Stromal cell of bone marrow (primary cell): Measurements from ENCODE around the gene VWA3B.
"Not testable (repeated sequence)": the region's sequence is repeated elsewhere in the genome, so short reads cannot be mapped to it uniquely, and the experiment has no call there.

Experiments
- DNase-seq: peaks from one replicate; pipeline ENCODE4 v3.0.0-alpha.2; 2012; ENCODE audit warnings: low read depth

Gene VWA3B

DNA sequence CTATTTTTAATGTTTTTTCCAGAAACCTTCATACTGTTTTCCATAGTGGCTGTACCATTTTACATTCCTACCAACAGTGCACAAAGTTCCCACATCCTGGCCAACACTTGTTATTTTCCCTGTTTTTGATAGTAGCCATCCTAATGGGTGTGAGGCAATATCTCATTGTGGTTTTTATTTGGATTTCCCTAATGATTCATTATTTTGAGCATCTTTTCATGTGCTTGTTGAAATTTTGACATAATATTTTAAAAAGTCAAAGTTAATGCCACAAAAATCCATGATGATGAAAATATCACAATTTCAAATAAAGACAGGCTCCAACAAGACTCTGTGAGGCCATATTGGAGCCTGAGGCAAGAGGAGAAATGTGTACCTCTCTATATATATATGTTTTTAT is 50.2 kb downstream of the VWA3B start:
- no peak for DNase-seq

DNA sequence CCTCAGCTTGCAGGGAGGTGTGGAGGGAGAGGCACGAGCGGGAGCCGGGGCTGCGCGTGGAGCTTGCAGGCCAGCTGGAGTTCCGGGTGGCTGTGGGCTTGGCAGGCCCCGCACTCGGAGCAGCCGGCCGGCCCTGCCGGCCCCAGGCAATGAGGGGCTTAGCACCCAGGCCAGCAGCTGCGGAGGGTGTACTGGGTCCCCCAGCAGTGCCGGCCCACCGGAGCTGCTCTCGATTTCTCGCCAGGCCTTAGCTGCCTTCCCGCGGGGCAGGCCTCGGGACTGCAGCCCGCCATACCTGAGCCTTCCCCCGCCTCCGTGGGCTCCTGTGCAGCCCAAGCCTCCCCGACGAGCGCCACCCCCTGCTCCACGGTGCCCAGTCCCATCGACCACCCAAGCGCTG is 52.0 kb downstream of the VWA3B start:
- not testable (repeated sequence) for DNase-seq

DNA sequence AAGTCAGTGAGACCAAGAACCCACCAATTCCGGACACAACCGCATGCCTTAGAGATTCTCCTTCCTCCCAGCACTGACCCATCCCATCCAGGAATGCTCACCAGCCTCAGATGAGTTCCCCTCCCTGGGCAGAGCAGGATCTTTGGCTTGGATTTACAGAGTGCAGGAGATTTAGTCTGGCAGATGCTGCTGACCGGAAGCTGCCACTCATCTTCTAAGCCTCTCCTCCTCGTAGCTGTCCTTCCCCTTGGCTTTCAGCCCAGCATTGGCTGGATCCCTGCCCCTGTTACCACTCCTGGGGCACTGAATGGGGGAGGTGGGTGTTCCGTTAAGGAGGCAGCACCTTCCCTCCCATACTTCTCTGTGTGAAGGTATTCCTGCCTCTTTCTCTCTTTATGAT is 53.2 kb downstream of the VWA3B start:
- no peak for DNase-seq

DNA sequence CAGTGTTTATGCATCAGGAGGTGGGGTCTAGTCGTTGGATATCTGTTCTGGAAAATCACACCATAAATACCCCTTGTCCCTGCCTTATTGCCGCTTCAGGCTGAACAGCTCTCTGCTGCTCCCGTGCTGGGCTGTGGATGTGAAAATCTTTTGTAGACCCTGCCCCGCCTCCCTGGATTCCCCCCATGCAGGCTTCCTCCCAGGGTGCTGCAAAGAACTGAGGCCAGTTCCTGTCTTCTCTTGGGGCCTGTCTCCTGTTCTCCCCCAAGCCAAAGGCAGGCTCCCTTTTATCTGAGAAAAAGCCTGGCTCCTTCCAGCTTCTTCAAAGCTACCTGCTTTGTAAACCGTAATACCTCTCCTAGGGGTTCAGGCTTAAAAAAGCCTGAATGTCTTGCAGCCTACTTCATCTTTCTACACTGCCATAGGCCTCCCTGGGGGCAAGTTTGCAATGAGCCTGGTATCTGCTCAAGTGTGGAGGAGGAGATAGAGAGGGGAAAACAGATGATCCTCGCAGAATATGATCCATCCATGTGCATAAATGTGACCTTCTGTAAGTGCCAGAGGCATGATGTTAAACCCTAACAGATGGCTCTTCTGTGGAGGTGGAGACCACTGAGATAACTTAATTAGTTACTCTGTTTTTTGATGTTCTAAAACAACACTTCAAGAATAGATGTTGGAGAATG is 55.3 kb downstream of the VWA3B start:
- no peak for DNase-seq

DNA sequence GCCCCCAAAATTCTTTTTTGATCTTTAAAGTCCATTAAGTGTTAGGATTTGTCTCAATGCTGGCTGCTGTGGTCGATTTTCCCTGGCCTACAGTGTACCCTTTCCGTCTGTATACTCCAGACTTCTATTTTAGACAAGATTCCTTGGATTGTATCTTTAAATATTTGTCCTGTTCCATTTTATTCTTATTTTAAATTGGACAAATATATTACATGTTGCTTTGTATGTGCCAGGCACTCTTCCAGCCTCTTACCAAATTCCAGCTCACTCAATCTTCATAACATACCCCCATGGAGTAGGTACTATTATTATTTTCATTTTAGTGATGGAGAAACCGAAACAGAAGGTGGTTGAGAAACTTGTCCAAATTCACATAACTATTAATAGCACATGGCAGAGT is 58.1 kb downstream of the VWA3B start:
- DNase-seq: no peak

DNA sequence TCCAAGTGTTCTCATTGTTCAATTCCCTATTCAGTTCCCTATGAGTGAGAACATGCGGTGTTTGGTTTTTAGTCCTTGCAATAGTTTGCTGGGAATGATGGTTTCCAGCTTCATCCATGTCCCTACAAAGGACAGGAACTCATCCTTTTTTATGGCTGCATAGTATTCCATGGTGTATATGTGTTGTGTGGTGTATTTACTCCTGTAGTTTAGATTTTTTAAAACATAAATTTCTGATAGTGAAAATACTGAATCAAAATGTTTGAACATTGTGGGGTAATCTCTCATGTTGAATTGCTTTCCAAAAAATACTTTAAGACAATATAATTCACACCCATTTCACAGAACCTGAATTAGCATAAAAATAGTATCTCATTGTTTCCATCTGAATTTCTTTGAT is 60.9 kb downstream of the VWA3B start:
- not testable (repeated sequence) for DNase-seq

DNA sequence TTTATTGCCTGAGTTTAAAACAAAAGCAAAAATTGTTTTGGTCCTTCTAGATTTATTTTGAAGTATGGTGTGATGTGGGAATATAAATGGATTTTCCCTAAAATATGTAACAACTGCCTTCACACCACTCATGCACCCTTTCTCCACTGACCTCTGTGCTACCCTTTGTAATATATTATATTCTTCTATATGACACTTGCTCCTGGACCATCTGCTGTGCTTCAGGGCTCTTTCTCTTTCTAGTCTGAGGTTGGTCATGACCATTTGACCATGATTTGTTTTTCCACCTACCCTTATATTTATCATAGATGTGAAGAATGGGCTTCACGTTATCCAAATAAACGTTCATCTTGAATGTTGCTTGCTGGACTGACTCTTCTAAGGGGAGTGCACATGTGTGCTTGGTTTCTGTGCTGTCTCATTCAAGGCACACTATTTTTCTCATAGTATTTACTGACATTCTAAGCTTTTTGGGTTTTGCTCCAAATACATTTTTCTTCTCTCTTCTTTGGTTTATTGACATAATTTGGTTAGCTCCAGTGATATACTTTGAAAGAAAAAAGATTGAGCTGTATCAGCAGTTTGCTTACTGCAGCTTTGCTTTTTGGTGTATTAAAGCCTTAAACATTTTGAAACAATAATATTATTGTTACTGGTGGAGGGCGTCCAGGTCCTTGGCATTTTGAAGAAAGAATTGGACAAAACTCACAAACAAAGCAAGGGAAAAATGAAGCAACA is 61.8 kb downstream of the VWA3B start:
- DNase-seq: no peak

DNA sequence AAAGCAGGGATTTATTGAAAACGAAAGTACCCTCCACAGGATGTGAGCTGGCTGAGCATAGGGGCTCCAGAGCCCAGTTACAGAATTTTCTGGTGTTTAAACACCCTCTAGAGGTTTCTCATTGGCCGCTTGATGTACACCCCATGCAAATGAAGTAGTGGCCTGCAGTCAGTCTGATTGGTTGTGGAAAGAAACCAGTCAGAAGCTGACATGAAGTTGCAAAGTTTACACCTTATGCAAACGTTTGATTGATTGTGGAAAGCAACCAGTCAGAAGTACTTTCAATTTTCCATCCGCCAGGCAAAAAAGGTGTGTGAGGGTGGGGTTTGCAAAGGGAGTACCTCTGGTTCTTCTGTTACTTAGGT is 62.3 kb downstream of the VWA3B start:
- peak; percentile 77 for DNase-seq

DNA sequence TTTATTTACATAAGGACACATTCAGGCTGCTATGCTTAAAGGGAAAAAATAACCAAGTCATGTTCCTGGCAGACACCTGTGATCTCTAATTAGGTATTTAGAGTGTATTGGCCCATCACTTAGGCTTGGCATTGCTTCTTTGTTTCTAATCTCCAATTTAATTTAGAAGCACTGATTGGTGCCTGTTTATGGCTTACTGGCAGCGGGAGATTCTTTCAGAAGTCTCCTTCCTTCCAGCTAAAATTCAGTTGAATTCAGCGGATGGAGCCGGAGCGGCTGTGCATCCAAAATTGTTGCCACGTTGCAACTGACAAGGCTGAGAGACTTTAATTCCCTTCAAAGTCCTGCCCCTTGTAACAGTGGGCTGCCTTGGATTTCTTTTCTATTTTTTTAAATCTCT is 66.5 kb downstream of the VWA3B start:
- no peak for DNase-seq

DNA sequence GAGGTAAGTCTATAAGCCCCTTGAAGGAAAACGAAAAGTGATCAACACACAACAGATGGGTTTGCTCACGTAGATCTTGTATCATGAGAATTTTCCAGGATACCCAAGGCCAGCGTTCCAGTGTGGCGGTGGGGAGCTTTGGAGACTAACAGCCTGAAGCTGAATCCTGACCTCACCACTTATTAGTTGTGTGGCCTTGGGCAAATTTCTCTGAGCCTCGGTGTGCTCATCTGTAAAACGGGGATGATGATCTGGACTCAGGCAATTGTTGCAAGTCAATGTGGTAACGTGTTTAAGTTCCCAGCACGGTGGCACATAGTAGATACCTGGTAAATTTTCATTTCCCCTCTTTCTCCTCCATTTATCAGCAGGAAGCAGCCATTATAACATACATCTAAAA is 68.3 kb downstream of the VWA3B start:
- DNase-seq: no peak

DNA sequence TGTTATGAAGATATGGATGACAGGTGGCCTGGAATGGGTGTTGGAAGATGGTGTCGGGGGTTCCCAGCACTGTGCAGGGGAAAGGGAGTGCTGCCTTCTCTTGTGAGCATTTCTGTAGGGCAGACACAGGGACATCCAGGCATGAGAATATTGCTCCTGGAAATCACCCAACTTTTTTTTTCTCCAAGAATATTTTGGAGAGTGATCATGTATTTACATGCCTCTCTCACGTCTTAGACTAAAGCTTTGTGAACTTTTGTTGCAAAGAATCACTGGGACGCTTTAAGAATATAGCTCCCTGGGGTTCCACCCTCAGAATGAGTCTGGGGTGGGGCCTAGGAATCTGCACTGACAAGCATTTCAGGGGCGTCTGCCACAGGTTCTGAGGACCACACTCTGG is 68.7 kb downstream of the VWA3B start:
- DNase-seq: no peak

DNA sequence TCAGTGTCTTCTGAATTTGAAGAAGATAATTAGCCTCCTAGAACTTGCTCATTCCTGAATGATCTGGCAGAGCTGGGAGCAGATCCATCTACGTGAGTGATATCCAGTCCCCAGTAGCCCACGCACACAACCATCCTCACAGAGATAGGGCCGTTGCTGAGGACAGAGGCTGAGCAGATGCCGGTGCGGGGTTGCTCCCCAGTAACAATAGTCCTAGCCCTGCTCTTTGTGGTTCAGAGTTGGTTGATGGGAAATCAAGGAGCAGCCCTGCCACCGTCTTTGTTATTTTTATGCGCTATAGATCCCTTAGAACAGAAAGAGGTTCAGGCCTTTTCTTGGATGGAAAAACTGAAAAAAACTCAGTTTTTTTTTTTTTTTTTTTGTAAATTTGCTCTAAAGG is 69.3 kb downstream of the VWA3B start:
- no peak for DNase-seq

DNA sequence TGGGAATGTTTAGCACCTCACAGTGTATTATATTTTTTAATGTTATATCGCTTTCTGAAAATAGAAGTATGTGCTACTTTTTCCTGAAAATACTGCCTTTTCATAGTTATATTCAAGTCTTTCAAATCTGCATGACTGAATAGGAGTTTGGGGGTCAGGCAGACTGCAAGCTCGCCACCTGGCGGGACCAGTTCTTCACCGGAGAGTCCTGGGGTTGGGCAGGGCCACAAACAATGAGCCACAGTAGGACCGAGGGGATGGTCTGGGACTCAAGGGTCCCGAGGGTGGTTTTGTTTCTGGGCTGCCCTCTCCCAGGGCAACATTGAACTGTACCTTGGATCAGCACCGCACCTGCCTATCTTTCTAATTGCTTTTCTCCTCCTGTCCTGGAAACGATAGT is 70.6 kb downstream of the VWA3B start:
- DNase-seq: no peak

DNA sequence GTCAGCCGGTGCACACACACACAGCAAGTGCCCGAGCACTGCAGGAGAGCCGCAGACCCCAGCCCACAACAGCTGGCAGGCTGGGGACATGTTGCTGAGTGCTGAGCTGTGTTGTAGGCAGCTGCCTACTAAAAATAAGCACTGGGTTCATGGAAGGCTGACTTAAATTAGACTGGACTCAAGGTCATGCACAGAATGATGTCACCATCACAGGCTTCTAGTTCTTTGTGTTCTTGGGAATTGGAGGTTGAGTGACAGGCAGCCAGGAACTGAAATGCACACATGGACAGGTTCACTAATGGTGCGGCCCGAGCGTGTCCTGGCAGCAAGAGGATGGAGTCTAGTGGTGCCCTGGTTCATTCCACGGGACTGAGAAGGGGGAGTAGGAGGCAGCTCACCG is 71.3 kb downstream of the VWA3B start:
- DNase-seq: no peak

DNA sequence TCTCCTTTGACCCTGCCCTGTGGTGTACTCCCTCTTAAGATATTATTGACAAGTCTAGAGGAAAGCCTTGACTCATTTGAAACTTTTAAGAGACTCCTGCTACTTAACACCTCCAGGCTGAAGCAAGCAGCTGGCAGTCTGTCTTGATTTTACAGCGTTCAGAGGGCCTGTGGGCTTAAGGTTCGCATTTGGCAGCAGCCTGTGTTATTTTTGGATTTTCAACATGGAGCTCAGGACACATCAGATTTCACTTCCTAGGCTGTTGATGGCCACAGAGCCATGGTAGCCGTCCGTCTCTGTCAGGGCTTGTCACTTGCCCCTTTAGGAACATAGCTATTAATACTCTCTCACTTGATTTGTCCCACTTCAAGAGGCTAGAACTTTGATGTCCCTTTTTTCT is 73.6 kb downstream of the VWA3B start:
- DNase-seq: peak; percentile 16

DNA sequence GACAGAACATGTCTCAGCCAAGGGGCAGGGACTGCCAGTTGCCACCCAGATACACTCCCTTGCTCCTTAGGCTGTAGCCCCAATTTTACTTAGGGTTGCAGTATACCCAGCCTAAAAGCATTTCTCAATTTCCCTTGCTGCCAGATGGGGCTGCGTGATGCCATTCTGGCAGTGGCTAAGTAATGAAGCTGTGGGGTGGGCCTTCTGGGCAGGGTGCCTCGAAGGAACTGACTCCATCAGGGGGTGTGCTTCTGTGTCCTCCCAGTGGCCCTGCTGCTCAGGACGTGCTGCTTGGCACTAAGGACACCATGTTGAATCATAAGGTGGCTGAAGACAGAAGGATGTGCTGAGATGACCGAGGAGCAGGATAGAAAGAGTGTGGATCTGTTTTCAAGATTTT is 74.2 kb downstream of the VWA3B start:
- no peak for DNase-seq

DNA sequence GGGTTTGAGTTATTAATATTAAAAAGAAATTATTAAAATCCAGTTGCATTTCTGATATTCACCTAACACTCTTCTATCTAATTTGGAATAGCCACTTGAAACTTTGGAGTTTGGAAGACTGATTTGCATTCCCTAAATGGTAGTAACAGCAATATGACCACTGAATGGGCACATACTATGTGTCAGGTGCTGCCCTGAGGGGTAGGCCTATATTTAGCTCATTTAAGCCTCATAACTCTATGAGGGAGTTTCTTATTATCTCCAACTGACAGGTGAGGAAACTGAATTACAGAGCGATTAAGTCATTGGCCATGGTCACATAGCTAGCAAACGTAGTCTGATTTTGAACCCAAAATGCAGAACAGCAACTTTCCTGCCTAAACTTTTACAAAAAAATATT is 77.3 kb downstream of the VWA3B start:
- no peak for DNase-seq

DNA sequence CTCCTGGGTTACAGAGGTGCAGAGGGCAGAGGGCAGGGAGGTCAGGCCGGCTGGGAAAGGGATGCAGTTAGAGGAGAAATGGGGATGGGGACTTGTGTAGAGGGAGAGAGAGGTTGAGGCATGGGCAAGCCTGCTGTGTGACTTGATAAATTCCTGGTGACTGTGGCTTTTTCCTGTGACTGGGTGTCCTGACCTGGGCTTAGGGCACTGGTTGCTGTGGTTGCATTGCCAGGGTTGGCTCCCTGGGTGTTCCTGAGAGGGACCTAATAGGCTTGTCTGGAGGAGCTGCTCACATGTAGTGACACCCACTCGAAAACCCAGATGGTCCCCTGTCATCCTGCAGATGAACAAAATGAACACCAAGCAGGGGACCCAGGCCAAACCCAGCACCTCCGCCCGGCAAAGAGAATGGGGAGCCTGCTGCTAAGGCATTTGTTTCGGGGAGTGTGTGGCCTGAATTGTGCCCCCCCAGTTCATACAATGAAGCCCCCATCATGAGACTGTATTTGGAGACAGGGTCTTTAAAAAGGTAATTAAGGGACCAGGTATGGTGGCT is 78.6 kb downstream of the VWA3B start:
- DNase-seq: no peak

DNA sequence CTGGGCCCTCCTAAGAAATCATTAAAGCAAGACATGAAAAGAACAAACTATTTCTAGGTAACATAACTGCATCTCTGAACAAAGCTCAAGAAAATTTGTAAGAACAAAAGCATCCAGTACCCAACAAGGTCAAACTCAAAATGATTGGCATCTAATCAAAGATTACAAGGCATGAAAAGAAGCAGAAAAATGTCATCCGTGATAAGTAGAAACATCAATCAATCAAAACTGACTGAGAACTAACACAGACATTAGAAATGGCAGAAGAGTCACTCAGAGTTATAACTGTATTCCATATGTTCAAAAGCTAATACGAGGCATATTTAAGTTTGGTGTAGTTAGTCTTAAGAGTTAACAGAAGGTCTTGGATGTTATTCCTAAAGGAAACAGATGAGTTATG is 80.9 kb downstream of the VWA3B start:
- no peak for DNase-seq

DNA sequence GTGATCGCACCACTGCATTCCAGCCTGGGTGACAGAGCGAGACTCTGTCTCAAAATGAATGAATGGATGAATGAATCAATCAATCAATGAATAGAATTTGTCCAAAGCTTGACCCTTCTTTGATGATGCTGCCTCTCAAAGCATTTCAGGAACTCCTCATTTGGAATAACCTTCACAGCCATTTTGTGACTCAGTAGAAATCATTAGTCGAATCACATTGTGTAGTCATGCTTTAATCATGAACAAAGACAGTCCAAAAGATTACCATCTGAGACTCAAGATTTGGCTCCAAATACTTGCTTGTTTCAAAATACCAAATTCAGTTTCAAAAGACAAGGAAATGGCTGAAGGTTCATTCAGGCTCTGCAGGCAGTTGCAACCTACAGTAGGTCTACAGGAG is 83.1 kb downstream of the VWA3B start:
- no peak for DNase-seq

DNA sequence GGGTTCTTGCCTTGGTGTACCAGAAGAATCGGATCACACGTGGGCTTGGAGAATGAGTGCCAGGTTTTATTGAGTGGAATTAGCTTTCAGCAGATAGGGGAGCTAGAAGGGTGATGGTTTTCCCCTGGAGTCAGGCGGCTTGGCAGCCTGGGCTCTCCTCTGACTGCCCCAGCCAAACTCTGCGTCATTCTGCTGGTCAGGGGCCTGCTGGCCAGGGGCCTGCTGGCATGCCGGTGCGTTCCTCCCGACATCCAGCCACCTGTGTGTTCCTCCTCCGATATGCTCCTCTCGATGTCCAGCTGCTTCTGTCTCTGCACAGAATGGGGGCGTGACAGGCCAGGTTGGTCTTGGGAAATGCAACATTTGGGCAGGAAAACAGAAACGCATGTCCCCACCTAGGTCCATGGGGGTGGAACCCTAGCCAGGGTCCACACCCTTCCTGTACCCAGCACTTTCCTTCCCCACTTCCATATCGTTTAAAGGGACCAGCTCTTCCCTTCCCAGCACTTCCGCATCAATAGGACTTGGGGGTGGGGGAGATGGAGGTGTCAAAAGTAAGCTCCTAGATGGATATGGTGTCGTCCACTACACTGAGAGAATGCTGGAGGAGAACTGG is 85.3 kb downstream of the VWA3B start:
- DNase-seq: no peak

DNA sequence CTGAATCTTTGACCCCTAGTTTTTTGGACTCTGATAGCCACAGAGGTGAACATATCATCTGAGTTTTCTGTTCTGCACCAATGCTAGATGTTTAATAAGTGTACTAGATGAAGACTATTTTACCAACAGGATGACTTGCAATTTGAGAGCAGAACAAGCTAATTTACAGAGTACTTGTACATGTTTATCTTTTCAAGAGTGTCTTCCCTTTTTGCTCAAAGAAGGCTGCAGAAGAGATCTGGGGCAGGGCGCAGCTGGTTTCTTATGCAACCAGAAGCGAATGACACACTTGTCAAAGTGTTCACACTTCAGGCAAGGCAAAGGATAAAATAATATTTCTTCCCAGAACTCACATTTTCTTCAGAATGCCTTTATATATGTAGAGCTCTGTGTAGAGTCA is 86.0 kb downstream of the VWA3B start:
- no peak for DNase-seq

DNA sequence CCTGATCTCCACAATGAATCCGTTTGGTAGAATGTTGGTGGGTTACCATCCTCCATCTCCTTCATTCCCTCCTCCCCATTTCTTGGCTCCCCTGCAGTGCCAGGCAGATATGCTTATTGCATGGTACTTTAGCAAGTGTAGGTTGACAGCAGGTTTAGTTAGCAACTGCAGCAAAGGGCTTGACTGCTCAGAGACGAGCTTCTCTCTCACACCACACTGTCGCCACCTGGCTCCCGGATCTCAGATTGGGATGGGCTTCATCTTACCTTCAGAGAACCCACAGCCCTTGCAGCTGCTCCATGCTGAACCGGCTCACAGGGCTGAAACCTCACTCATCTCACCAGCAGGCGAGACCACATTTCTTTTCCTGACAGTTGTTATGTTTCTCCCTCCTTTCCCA is 88.8 kb downstream of the VWA3B start:
- DNase-seq: no peak
